K562 (cell line): ENCODE measurements around the gene TNFRSF18. TPM values are rescaled to one million over a fixed set of nuclear protein-coding genes. Genes with fewer than 3 reads are reported as not detected.
A peak's percentile ranks its signal among the peaks of the same experiment; 100 is the strongest.

Experiments used
- ATAC-seq: fragments of 200-7000 bp; cut with Tn5 transposase; 3 replicates; pipeline ENCODE4 v1.9.1; 2020; ENCODE audit warnings: moderate library complexity
- Bru-seq: library from RNA; stranded (reverse); fragments of 400-500 nt; gene quantifications from one replicate; lab custom pipeline; 2021; lab: Mats Ljungman, UMichigan
- BruChase-seq, 2 experiments: library from RNA; stranded (reverse); fragments of 400-500 nt; gene quantifications; one replicate each; lab custom pipeline; 2021; lab: Mats Ljungman, UMichigan
- BruUV-seq: library from RNA; stranded (reverse); fragments of 400-500 nt; replicated peaks from 2 replicates; lab custom pipeline; 2021; lab: Mats Ljungman, UMichigan
- CTCF ChIA-PET: fragments of 300-600 bp; formaldehyde crosslinking; extraction: SDS; loops from one replicate; lab custom pipeline; 2021; ENCODE audit warnings: low intra/inter-chr PET ratio; lab: Yijun Ruan, JAX
- POLR2A ChIA-PET: fragments of 300-600, 350-650 bp; sonication (Branson Sonifier 250); formaldehyde crosslinking; extraction: SDS; loops from one replicate; lab custom pipeline; 2021; ENCODE audit warnings: antibody characterized with exemption, inconsistent platforms; lab: Yijun Ruan, JAX
- DNase-seq, 4 experiments: peaks; one replicate each; pipeline versions ENCODE4 v3.0.0 to v3.0.0-alpha.2; 2011 to 2018; ENCODE audit warnings: low spot score in 3 of 4, mixed read lengths in 3 of 4; ENCODE audit errors: extremely low read depth in 1 of 4
- FAIRE-seq: peaks from 2 replicates; lab custom pipeline; 2011; peaks lifted over from hg19 to GRCh38; lab: Jason Lieb, UNC
- H2AFZ ChIP-seq: 2 replicates; pipeline ENCODE4 v1.6.0; 2011; ENCODE audit warnings: low read depth, low read length, control low read depth, inconsistent platforms
- H3K27ac ChIP-seq: fragments of 200-600 bp; 3 replicates; pipeline ENCODE4 v1.8.0; 2011; ENCODE audit warnings: low read depth, mild to moderate bottlenecking, control low read depth, inconsistent platforms, low read length, moderate library complexity, mixed read lengths; ENCODE audit errors: extremely low read depth
- H3K27me3 ChIP-seq, 2 experiments: fragments of 300-600 bp in 1 of 2; 2 replicates in 1 of 2; 3 replicates in 1 of 2; pipeline versions ENCODE4 v1.6.0 to v1.8.0; 2011; ENCODE audit warnings: inconsistent platforms in 2 of 2, low read length in 2 of 2, mild to moderate bottlenecking in 1 of 2, mixed read lengths in 1 of 2, moderate library complexity in 1 of 2; ENCODE audit not compliant: control insufficient read depth in 2 of 2, insufficient read depth in 2 of 2
- H3K36me3 ChIP-seq: fragments of 300-600 bp; 3 replicates; pipeline ENCODE4 v1.8.0; 2011; ENCODE audit warnings: mild to moderate bottlenecking, low read length, inconsistent platforms; ENCODE audit not compliant: control insufficient read depth, insufficient read depth
- H3K4me1 ChIP-seq, 2 experiments: fragments of 200-600 bp in 1 of 2; replicated peaks in 1 of 2; 2 replicates in 1 of 2; 3 replicates in 1 of 2; pipeline versions ENCODE4 v1.5.1 to v1.8.0; 2011; ENCODE audit warnings: inconsistent platforms in 2 of 2, low read length in 2 of 2, mild to moderate bottlenecking in 1 of 2, mixed read lengths in 1 of 2, moderate library complexity in 1 of 2; ENCODE audit not compliant: control insufficient read depth in 2 of 2, insufficient read depth in 2 of 2
- H3K4me2 ChIP-seq: 2 replicates; pipeline ENCODE4 v1.6.1; 2011; ENCODE audit warnings: low read length, control low read depth, inconsistent platforms, mixed read lengths; ENCODE audit not compliant: insufficient read depth
- H3K4me3 ChIP-seq: fragments of 200-600 bp; sonication (generic), shearing (Covaris generic); 2 replicates; pipeline ENCODE4 v1.5.1; 2016; ENCODE audit warnings: control low read depth, inconsistent platforms
- H3K79me2 ChIP-seq: fragments of 200-600 bp; 3 replicates; pipeline ENCODE4 v1.8.0; 2011; ENCODE audit warnings: low read length, inconsistent platforms; ENCODE audit not compliant: control insufficient read depth, insufficient read depth
- H3K9ac ChIP-seq, 2 experiments: 2 replicates each; pipeline versions ENCODE4 v1.6.0 to v1.6.1; 2011; ENCODE audit warnings: low read depth in 2 of 2, low read length in 2 of 2, control low read depth in 1 of 2, inconsistent platforms in 1 of 2, mild to moderate bottlenecking in 1 of 2, mixed read lengths in 1 of 2; ENCODE audit not compliant: insufficient read depth in 1 of 2
- H3K9me1 ChIP-seq: one replicate; pipeline ENCODE4 v1.6.0; 2011; ENCODE audit warnings: inconsistent platforms, mild to moderate bottlenecking, low read length, moderate library complexity; ENCODE audit not compliant: control insufficient read depth, insufficient read depth
- H3K9me3 ChIP-seq: replicated peaks from 2 replicates; pipeline ENCODE4 v1.5.1; 2011; ENCODE audit warnings: low read depth, low read length, inconsistent platforms; ENCODE audit not compliant: control insufficient read depth, insufficient read depth
- H4K20me1 ChIP-seq: replicated peaks from 2 replicates; pipeline ENCODE4 v1.6.1; 2011; ENCODE audit warnings: low read length, inconsistent platforms, mixed read lengths; ENCODE audit not compliant: control insufficient read depth, insufficient read depth
- ZBTB33 ChIP-seq: sonication (generic); formaldehyde crosslinking; IDR thresholded peaks from 2 replicates; pipeline ENCODE4 v1.8.1; 2023; ENCODE audit warnings: mild to moderate bottlenecking, missing genetic modification reagents
- ZNF695 ChIP-seq: fragments of 450-650 bp; formaldehyde crosslinking; IDR thresholded peaks from 2 replicates; pipeline ENCODE4 v1.4.0; 2020; ENCODE audit warnings: mild to moderate bottlenecking, moderate library complexity
- WGBS: fragments of 100-300 bp; shearing (Covaris generic); methylation state at CpG from one replicate; pipeline ENCODE4 v1.1.6; 2016; ENCODE audit warnings: low coverage, mixed read lengths; ENCODE audit not compliant: insufficient coverage; ENCODE audit errors: missing lambda C conversion rate; 5-methylcytosine and 5-hydroxymethylcytosine counted together
- in situ Hi-C: fragments of 300-500 bp; cut with MboI; formaldehyde crosslinking; loops from 4 replicates; pipeline ENCODE4 v1.15.0; 2018; ENCODE audit warnings: inconsistent platforms, mixed read lengths
- intact Hi-C: fragments of 100-400 bp; cut with micrococcal nuclease; formaldehyde crosslinking; loops from 2 replicates; pipeline ENCODE4 v1.14.2; 2022
- long read RNA-seq, 3 experiments: library from polyadenylated mRNA in 2 of 3; library from RNA in 1 of 3; unstranded in 2 of 3; stranded (forward) in 1 of 3; transcript quantifications; one replicate each; pipeline ENCODE4 v2.0.0, GENCODE V29; 2019 to 2022
- polyA minus RNA-seq, 3 experiments: library from RNA; depleted of rRNA, polyadenylated mRNA; stranded (reverse); fragments of >200 nt; gene quantifications; 2 replicates each; pipeline ENCODE4 v1.2.3, GENCODE V29; 2011
- polyA plus RNA-seq, 8 experiments: library from polyadenylated mRNA; depleted of rRNA in 4 of 8; stranded (reverse) in 5 of 8; unstranded in 3 of 8; fragments of >200 nt; fragmentation: Nextera tagmentation in 2 of 8; fragmentation: Illumina TruSeq in 1 of 8; extraction: Ambion mirVana in 2 of 8; extraction: Trizol in 1 of 8; gene quantifications; 2 replicates each; pipeline versions ENCODE4 v1.2.1 to v1.2.3, GENCODE V29; 2011 to 2014; ENCODE audit warnings: inconsistent platforms in 1 of 8, missing spikeins in 1 of 8
- total RNA-seq, 7 experiments: library from RNA; depleted of rRNA in 6 of 7; stranded (reverse); fragments of >200 nt in 6 of 7; fragmentation: Illumina TruSeq in 2 of 7; extraction: Trizol in 2 of 7; gene quantifications; 2 replicates each; pipeline versions ENCODE4 v1.2.1 to v1.2.3, GENCODE V29; 2011 to 2021; ENCODE audit warnings: low replicate concordance in 1 of 7

Gene TNFRSF18
- total RNA-seq (2011; cell fraction: chromatin; rRNA removed; ENCODE audit: low replicate concordance) = not detected in 2 replicates
- 0.50 TPM in 1 of 2 replicates, not detected in the other for total RNA-seq (2011; cell fraction: nucleolus; rRNA removed)
- not detected in 2 replicates for total RNA-seq (2011; cell fraction: nucleoplasm; rRNA removed)
- total RNA-seq (2014; rRNA removed) = not detected in 2 replicates
- not detected in 2 replicates for total RNA-seq (2014; rRNA removed; fragmentation: Illumina TruSeq; extraction: Trizol)
- total RNA-seq (2015; rRNA removed; fragmentation: Illumina TruSeq; extraction: Trizol) = not detected in 2 replicates
- 0.27 TPM in 1 of 2 replicates, not detected in the other for total RNA-seq (2021)
- polyA plus RNA-seq (2011; rRNA removed) = not detected in 2 replicates
- not detected in 2 replicates for polyA plus RNA-seq (2011; cell fraction: cytosol; rRNA removed)
- polyA plus RNA-seq (2011; cell fraction: nucleus; rRNA removed) = 0.25 and 0.26 TPM in 2 replicates
- polyA plus RNA-seq (2012) = 0.19 TPM in 1 of 2 replicates, not detected in the other
- not detected in 2 replicates for polyA plus RNA-seq (2014; fragmentation: Illumina TruSeq; extraction: Trizol)
- polyA plus RNA-seq (2014; fragmentation: Nextera tagmentation; extraction: Ambion mirVana) = not detected
- polyA plus RNA-seq (2014; rRNA removed) = 0.24 TPM in 1 of 2 replicates, not detected in the other
- polyA minus RNA-seq (2011; rRNA and poly(A)+ RNA removed) = not detected in 2 replicates
- polyA minus RNA-seq (2011; cell fraction: cytosol; rRNA and poly(A)+ RNA removed) = not detected in 2 replicates
- not detected in 2 replicates for polyA minus RNA-seq (2011; cell fraction: nucleus; rRNA and poly(A)+ RNA removed)
- not detected for Bru-seq, nascent RNA
- BruChase-seq, experiment 1, labeled RNA remaining after a 2-hour chase = percentile 25 among the genes with signal in this experiment
- percentile 23 among the genes with signal in this experiment for BruChase-seq, experiment 2, labeled RNA remaining after a 6-hour chase
- long read RNA-seq, experiment 1 = 0 reads
- long read RNA-seq, experiment 2 = 0 reads
- long read RNA-seq, experiment 3 = 0 reads

GRCh38 chr1:1206376-1206965 lies at the start of gene TNFRSF18:
TNFRSF18 (minus strand) TSS chr1:1206592; CDS start chr1:1206571, 21 bp downstream.
- FAIRE-seq (no peak), DNase-seq (no peak), ATAC-seq (no peak)
- no peak within 1 kb of the TSS for H3K27ac ChIP-seq
- H2AFZ ChIP-seq = no peak within 1 kb of the TSS
- H3K79me2 ChIP-seq = no peaks in the 10 kb centered on the region
- no peaks in the 10 kb centered on the region for H3K9me1 ChIP-seq
- TF ChIP-seq ZBTB33 = peak; percentile 40; the same call in 1 of the 2 replicates
- no peak for TF ChIP-seq ZNF695 (CRISPR knock-in tag)
- 0 out of 4 replicates have a peak within 1 kb of the TSS, but pooled peaks of 1 of the 2 experiments have one; percentile 55 for H3K9ac ChIP-seq
- no peak within 1 kb of the TSS for H3K4me3 ChIP-seq
- intact Hi-C loops = loop anchor here (5.0 kb wide), 1 partner anchor 84 kb away; no protein-coding TSS in a partner anchor
- ChIA-PET CTCF (no interaction called here), POLR2A (interaction anchor here (0.6 kb wide), 2 partner anchors 67 to 224 kb away, joined by 3 to 4 read pairs; partner anchors contain the start of gene UBE2J2)
- peaks cover 13 to 91% of the 10 kb centered on the region in 2 experiments; a peak in 4 of 5 replicates for H3K4me1 ChIP-seq
- H3K27me3 ChIP-seq = no peaks in the 10 kb centered on the region
- H3K9me3 ChIP-seq = no peaks in the 10 kb centered on the region
- H4K20me1 ChIP-seq = no peaks in the 10 kb centered on the region
- H3K36me3 ChIP-seq = no peaks in the 10 kb centered on the region
- H3K4me2 ChIP-seq = no peak within 1 kb of the TSS
- in situ Hi-C loops = no loop called here
- WGBS = 44% methylated on average over 35 of the region's 49 CpGs
- no TSS peak for BruUV-seq
